Suprapubic skin (tissue), 4 donors: ENCODE data around the gene ARVCF. TPM values are rescaled to one million over a fixed set of nuclear protein-coding genes. Genes with fewer than 3 reads are reported as not detected.

Experiments used
- DNase-seq, 2 donors: peaks; one replicate each; pipeline ENCODE4 v3.0.0-alpha.2; 2019; ENCODE audit warnings: low spot score in 2 of 2
- H3K27ac ChIP-seq: fragments of 200-600 bp; sonication (generic); one replicate; pipeline ENCODE4 v1.5.1; 2019
- H3K27me3 ChIP-seq: fragments of 200-600 bp; sonication (generic); one replicate; pipeline ENCODE4 v1.5.1; 2019
- H3K36me3 ChIP-seq: fragments of 200-600 bp; sonication (generic); one replicate; pipeline ENCODE4 v1.5.1; 2019
- H3K4me1 ChIP-seq: fragments of 200-600 bp; sonication (generic); one replicate; pipeline ENCODE4 v1.5.1; 2019
- H3K4me3 ChIP-seq: fragments of 200-600 bp; sonication (generic); one replicate; pipeline ENCODE4 v1.5.1; 2019; ENCODE audit warnings: mild to moderate bottlenecking
- H3K9me3 ChIP-seq: fragments of 200-600 bp; sonication (generic); one replicate; pipeline ENCODE4 v1.5.1; 2019
- EP300 ChIP-seq: sonication (generic); formaldehyde crosslinking; IDR thresholded peaks from one replicate; pipeline ENCODE4 v1.6.1; 2017; ENCODE audit warnings: antibody characterized with exemption
- POLR2A ChIP-seq, 2 donors: fragments of 450-650 bp; IDR thresholded peaks; one replicate each; pipeline ENCODE4 v1.6.1; 2017; ENCODE audit warnings: antibody characterized with exemption in 2 of 2, mild to moderate bottlenecking in 2 of 2, moderate library complexity in 2 of 2
- POLR2AphosphoS5 ChIP-seq, 3 donors: sonication (generic); formaldehyde crosslinking; IDR thresholded peaks; one replicate each; pipeline ENCODE4 v1.6.1; 2017; ENCODE audit warnings: antibody characterized with exemption in 3 of 3
- WGBS: methylation state at CpG from one replicate; pipeline ENCODE4 v1.1.5; 2018; 5-methylcytosine and 5-hydroxymethylcytosine counted together
- total RNA-seq, 4 donors: library from RNA; depleted of rRNA; stranded (reverse); fragments of >200 nt; gene quantifications; one replicate each; pipeline ENCODE4 v1.1.0, GENCODE V29; 2016
- TF ChIP-seq, protein P1 (sequence below), 2 donors: fragments of 200-600 bp in 1 of 2; fragments of 450-650 bp in 1 of 2; sonication (generic) in 1 of 2; IDR thresholded peaks; one replicate each; pipeline ENCODE4 v1.5.1; 2016 to 2019; ENCODE audit warnings: antibody characterized with exemption in 2 of 2, mild to moderate bottlenecking in 1 of 2, moderate library complexity in 1 of 2

The ARVCF gene
- total RNA-seq, 4 donors from 2014 or later, result 22.9 to 38.4 (median 26.0) TPM

- Histone ChIP-seq H3K9me3 (no peaks in the 10 kb centered on the region), H3K36me3 (no peaks in the 10 kb centered on the region), H3K4me3 (no peak overlapping the region), H3K27ac (no peak overlapping the region), H3K27me3 (no peaks in the 10 kb centered on the region), H3K4me1 (peaks cover 22% of the 10 kb centered on the region)
- no peak for TF ChIP-seq POLR2AphosphoS5 (IDR thresholded peaks at IDR 0.05)
- TF ChIP-seq POLR2A (IDR thresholded peaks at IDR 0.05), result no peak
- no peak for TF ChIP-seq EP300
- TF ChIP-seq, protein P1, sequence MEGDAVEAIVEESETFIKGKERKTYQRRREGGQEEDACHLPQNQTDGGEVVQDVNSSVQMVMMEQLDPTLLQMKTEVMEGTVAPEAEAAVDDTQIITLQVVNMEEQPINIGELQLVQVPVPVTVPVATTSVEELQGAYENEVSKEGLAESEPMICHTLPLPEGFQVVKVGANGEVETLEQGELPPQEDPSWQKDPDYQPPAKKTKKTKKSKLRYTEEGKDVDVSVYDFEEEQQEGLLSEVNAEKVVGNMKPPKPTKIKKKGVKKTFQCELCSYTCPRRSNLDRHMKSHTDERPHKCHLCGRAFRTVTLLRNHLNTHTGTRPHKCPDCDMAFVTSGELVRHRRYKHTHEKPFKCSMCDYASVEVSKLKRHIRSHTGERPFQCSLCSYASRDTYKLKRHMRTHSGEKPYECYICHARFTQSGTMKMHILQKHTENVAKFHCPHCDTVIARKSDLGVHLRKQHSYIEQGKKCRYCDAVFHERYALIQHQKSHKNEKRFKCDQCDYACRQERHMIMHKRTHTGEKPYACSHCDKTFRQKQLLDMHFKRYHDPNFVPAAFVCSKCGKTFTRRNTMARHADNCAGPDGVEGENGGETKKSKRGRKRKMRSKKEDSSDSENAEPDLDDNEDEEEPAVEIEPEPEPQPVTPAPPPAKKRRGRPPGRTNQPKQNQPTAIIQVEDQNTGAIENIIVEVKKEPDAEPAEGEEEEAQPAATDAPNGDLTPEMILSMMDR (IDR thresholded peaks at IDR 0.05), result no peak
- 100% methylated on average over 7 of the region's 14 CpGs for WGBS
- no peak for DNase-seq
Observed at GRCh38 chr22:20000246-20001081, 16.2 kb downstream of the ARVCF start.

DNA sequence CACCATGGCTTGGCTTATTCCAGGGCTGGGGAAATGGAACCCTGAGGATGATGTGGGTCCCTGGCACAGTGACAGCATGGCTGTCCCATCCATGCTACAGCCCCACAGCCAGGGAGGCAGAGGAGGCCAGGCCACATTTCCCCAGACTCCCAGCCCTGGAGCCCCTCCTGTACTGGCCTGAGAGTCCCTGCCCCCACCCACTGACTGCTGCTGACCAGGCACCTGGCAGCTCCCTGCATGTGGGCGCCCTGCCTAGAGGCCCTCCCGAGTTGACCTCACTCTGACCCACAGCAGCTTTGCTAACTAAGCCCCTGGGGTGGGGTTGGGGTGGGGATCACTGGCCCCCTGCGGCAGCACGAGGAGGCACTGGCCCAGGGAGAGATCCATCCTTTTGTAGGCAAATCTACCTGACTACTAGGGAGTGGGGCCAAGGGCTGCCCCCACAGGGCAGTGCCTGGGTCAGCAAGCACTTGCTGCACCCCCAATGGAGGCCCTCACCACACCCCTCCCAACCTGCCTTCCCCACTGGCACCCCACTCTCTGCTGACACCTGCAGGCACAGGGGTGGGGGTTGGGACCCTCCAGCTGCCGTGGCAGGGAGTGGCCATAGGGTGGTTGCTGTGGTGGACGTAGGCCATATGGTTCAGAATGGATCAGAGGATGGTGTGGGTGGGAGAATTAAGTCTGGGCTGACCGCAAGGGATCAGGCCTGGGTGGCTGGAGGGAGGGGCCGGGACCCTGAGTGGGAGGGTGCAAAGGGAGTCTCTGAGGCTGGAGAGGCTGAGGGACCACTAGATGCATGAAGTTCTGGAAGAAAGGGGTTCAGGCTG, 17.4 kb downstream of the ARVCF start:
- H3K27me3 ChIP-seq, result no peaks in the 10 kb centered on the region
- 82% methylated on average over 6 of the region's 8 CpGs for WGBS
- H3K36me3 ChIP-seq, result no peaks in the 10 kb centered on the region
- no peak overlapping the region for H3K4me3 ChIP-seq
- TF ChIP-seq POLR2A (IDR thresholded peaks at IDR 0.05) (no peak), EP300 (no peak), POLR2AphosphoS5 (IDR thresholded peaks at IDR 0.05) (no peak)
- TF ChIP-seq, protein P1 (IDR thresholded peaks at IDR 0.05), result no peak
- H3K9me3 ChIP-seq, result no peaks in the 10 kb centered on the region
- peaks cover 22% of the 10 kb centered on the region for H3K4me1 ChIP-seq
- H3K27ac ChIP-seq, result no peak overlapping the region
- DNase-seq, result peak in 1 of 2 donors; percentile 59

DNA sequence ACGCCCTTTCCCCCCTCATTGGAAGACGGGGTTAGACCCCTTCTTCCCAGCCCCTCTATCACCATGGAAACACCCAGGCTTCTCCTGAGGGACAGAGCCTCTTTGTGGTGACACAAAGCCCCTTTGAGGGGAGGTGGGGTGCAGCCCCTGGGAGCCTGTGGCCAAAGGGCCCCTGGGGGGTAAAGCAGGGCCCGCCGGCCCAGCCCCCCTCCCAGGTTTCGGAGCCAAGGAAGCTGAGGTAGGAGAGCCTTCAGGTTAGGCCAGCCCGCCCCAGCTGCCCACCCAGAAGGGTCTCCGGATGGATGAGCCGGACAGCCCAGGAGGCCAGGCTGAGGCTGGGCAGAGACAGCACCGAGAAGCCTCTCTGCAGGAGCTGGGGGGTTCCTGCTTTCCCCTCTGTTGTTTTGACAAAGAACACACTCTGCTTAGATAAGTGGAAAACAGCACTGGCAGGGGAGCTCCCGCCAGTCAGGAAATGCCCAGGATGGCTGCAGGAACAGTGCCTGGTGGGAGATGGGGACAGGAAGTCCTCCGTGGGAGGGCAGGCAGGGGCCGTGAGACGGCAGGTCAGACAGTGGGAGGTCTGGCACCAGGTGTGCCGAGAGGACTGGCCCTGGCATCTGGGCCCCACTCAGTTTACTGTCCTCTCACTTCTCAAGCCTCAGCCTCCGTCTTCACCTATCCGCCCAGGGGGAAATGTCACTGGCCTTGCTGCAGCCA, 18.2 kb downstream of the ARVCF start:
- DNase-seq, result peak in 1 of 2 donors; percentile 48
- 82% methylated on average over 4 of the region's 16 CpGs for WGBS
- H3K36me3 ChIP-seq, result no peaks in the 10 kb centered on the region
- no peaks in the 10 kb centered on the region for H3K9me3 ChIP-seq
- TF ChIP-seq, protein P1 (IDR thresholded peaks at IDR 0.05), result no peak
- TF ChIP-seq EP300, result no peak
- no peak for TF ChIP-seq POLR2A (IDR thresholded peaks at IDR 0.05)
- TF ChIP-seq POLR2AphosphoS5 (IDR thresholded peaks at IDR 0.05), result no peak
- no peaks in the 10 kb centered on the region for H3K27me3 ChIP-seq
- no peak overlapping the region for H3K4me3 ChIP-seq
- H3K27ac ChIP-seq, result no peak overlapping the region
- peaks cover 22% of the 10 kb centered on the region for H3K4me1 ChIP-seq

GRCh38 chr22:19997561-19998231, 18.9 kb downstream of the ARVCF start:
- H3K27ac ChIP-seq, result no peak overlapping the region

More at GRCh38 chr22:19997561-19998231, 18.9 kb downstream of the ARVCF start:
- H3K27me3 ChIP-seq, result no peaks in the 10 kb centered on the region
- 89% methylated on average over 5 of the region's 19 CpGs for WGBS
- H3K9me3 ChIP-seq, result no peaks in the 10 kb centered on the region
- no peak overlapping the region for H3K4me3 ChIP-seq
- TF ChIP-seq POLR2AphosphoS5 (IDR thresholded peaks at IDR 0.05), result no peak
- TF ChIP-seq, protein P1 (IDR thresholded peaks at IDR 0.05), result no peak
- no peak for TF ChIP-seq EP300
- no peak for TF ChIP-seq POLR2A (IDR thresholded peaks at IDR 0.05)
- no peaks in the 10 kb centered on the region for H3K36me3 ChIP-seq
- peaks cover 22% of the 10 kb centered on the region for H3K4me1 ChIP-seq
- peak in 1 of 2 donors; percentile 45 for DNase-seq
